Ishikawa (cell line): ENCODE results near the gene HNF1B.

Experiments
- CEBPB ChIP-seq: IDR thresholded peaks from 2 replicates; pipeline ENCODE4 v1.6.1; 2012
- EGR1 ChIP-seq: IDR thresholded peaks from 2 replicates; pipeline ENCODE4 v1.6.1; 2012
- EP300 ChIP-seq: IDR thresholded peaks from 2 replicates; pipeline ENCODE4 v1.6.1; 2012; ENCODE audit warnings: borderline replicate concordance
- FOXM1 ChIP-seq: IDR thresholded peaks from 2 replicates; pipeline ENCODE4 v1.6.1; 2012; ENCODE audit warnings: low read depth, borderline replicate concordance
- TCF12 ChIP-seq: IDR thresholded peaks from 2 replicates; pipeline ENCODE4 v1.6.1; 2012; ENCODE audit warnings: low read depth
- YY1 ChIP-seq: IDR thresholded peaks from 2 replicates; pipeline ENCODE4 v1.6.1; 2012; ENCODE audit warnings: low read depth
- TF ChIP-seq, protein P1 (sequence below): IDR thresholded peaks from 2 replicates; pipeline ENCODE4 v1.6.1; 2012; ENCODE audit warnings: low read depth, mild to moderate bottlenecking
- TF ChIP-seq, protein P2 (sequence below): IDR thresholded peaks from 2 replicates; pipeline ENCODE4 v1.6.1; 2012

DNA sequence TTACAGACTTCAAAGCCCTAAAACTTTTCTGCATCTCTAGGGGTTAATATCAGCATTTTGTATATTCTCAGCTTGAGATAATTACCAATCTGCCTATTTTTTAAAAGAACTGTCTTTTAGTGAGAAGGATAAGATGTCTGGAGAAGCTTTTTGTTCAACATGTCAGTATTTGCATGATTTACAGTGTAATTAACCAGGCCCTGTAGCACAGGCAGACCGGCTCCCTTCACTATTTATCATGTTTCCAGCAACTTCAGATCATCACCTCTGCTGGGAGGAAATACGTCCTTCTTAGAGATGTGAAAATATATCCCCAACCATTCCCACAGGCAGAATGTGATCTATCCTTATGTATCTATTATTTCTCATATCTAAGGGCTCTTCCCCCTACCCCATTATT lies 93.0 kb downstream of the HNF1B start:
- no peak for TF ChIP-seq FOXM1
- no peak for TF ChIP-seq EP300
- TF ChIP-seq, protein P1, sequence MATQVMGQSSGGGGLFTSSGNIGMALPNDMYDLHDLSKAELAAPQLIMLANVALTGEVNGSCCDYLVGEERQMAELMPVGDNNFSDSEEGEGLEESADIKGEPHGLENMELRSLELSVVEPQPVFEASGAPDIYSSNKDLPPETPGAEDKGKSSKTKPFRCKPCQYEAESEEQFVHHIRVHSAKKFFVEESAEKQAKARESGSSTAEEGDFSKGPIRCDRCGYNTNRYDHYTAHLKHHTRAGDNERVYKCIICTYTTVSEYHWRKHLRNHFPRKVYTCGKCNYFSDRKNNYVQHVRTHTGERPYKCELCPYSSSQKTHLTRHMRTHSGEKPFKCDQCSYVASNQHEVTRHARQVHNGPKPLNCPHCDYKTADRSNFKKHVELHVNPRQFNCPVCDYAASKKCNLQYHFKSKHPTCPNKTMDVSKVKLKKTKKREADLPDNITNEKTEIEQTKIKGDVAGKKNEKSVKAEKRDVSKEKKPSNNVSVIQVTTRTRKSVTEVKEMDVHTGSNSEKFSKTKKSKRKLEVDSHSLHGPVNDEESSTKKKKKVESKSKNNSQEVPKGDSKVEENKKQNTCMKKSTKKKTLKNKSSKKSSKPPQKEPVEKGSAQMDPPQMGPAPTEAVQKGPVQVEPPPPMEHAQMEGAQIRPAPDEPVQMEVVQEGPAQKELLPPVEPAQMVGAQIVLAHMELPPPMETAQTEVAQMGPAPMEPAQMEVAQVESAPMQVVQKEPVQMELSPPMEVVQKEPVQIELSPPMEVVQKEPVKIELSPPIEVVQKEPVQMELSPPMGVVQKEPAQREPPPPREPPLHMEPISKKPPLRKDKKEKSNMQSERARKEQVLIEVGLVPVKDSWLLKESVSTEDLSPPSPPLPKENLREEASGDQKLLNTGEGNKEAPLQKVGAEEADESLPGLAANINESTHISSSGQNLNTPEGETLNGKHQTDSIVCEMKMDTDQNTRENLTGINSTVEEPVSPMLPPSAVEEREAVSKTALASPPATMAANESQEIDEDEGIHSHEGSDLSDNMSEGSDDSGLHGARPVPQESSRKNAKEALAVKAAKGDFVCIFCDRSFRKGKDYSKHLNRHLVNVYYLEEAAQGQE: no peak
- TF ChIP-seq, protein P2, sequence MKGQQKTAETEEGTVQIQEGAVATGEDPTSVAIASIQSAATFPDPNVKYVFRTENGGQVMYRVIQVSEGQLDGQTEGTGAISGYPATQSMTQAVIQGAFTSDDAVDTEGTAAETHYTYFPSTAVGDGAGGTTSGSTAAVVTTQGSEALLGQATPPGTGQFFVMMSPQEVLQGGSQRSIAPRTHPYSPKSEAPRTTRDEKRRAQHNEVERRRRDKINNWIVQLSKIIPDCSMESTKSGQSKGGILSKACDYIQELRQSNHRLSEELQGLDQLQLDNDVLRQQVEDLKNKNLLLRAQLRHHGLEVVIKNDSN: no peak
- no peak for TF ChIP-seq CEBPB
- no peak for TF ChIP-seq YY1
- TF ChIP-seq EGR1: no peak
- no peak for TF ChIP-seq TCF12
